Measurements from ENCODE around the gene WNT9A. TPM values are rescaled to one million over a fixed set of nuclear protein-coding genes. Genes with fewer than 3 reads are reported as not detected.

Gene WNT9A
- total and polyA plus RNA-seq, 12 donors = 0.39 to 27.9 (median 3.8) TPM

GRCh38 chr1:227958617-227959324 is 11.0 kb upstream of the WNT9A start:
- Histone ChIP-seq H3K27ac (no peak overlapping the region), H3K4me3 (no peak overlapping the region), H3K36me3 (no peaks in the 10 kb centered on the region), H3K4me1 (no peaks in the 10 kb centered on the region), H3K9me3 (peaks cover 0 to 21% (median 0%) of the 10 kb centered on the region in 11 donors), H3K27me3 (peaks cover 6 to 38% (median 30%) of the 10 kb centered on the region in 7 donors)
- TF ChIP-seq, protein P1, sequence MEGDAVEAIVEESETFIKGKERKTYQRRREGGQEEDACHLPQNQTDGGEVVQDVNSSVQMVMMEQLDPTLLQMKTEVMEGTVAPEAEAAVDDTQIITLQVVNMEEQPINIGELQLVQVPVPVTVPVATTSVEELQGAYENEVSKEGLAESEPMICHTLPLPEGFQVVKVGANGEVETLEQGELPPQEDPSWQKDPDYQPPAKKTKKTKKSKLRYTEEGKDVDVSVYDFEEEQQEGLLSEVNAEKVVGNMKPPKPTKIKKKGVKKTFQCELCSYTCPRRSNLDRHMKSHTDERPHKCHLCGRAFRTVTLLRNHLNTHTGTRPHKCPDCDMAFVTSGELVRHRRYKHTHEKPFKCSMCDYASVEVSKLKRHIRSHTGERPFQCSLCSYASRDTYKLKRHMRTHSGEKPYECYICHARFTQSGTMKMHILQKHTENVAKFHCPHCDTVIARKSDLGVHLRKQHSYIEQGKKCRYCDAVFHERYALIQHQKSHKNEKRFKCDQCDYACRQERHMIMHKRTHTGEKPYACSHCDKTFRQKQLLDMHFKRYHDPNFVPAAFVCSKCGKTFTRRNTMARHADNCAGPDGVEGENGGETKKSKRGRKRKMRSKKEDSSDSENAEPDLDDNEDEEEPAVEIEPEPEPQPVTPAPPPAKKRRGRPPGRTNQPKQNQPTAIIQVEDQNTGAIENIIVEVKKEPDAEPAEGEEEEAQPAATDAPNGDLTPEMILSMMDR (IDR thresholded peaks at IDR 0.05) = no peak
- intact Hi-C loops (cut with DNase I) = no loop called here
- ATAC-seq (no peak), DNase-seq (no peak)
- WGBS, 2 donors = 65 to 66% methylated on average over 2 of the region's 2 CpGs

DNA sequence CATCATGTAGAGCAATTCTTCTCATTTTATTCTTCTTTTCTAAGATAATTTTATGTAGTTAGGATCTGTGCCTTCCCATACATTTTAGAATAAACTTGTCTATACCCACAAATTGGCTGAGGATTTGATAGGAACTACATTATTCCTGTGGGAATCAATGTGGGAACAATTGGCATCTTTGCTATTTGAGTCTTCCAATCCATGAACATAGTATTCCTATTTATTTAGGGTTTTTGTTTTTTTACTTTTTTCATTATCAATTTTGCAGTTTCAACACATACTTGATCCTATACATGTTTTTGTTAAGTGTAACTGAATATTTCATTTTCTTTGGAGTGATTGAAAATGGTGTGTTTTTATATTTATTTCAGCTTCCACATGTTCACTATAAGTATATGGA is 8.1 kb upstream of the WNT9A start:
- peaks cover 6 to 40% (median 30%) of the 10 kb centered on the region in 7 donors for H3K27me3 ChIP-seq
- no peaks in the 10 kb centered on the region for H3K36me3 ChIP-seq
- peaks cover 0 to 4% (median 0%) of the 10 kb centered on the region in 9 donors for H3K4me1 ChIP-seq
- intact Hi-C loops (cut with DNase I) = no loop called here
- H3K9me3 ChIP-seq = peaks cover 0 to 21% (median 0%) of the 10 kb centered on the region in 11 donors
- ATAC-seq = no peak
- H3K27ac ChIP-seq = no peak overlapping the region
- H3K4me3 ChIP-seq = no peak overlapping the region
- TF ChIP-seq, protein P1 (IDR thresholded peaks at IDR 0.05) = no peak
- no peak for DNase-seq

DNA sequence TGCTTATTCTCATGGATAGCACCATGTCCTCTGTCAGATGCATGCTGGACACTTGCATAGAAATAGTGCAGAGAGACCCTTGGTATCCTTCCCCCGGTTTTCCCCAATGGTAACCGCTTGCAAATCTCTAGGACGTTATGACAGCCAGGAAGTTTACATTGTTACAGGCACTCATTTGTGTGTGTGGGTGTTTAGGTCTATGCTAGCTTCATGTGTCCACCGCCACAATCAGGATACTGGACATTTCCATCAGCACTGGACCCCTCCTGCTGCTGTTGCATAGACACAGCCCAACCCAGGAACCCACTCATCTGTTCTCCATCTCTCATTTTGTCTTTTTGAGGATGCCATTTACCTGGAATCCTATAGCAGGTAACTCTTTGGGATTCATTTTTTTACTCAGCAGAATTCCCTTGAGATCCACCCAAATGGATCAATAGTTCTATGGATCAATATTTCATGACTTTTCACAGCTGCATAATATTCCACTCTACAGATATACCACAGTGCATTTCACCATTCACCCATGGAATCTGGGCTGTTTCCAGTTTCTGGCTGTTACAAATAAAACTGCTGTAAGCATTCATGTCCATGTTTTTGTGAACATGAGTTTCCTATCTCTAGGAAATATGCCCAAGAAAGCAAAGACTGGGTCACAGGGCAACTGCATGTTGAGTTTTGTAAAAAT is 6.6 kb upstream of the WNT9A start:
- Histone ChIP-seq H3K27me3 (peaks cover 6 to 42% (median 26%) of the 10 kb centered on the region in 7 donors), H3K36me3 (no peaks in the 10 kb centered on the region), H3K4me3 (no peak overlapping the region), H3K4me1 (peaks cover 0 to 4% (median 0%) of the 10 kb centered on the region in 9 donors), H3K27ac (no peak overlapping the region), H3K9me3 (peaks cover 0 to 21% (median 0%) of the 10 kb centered on the region in 11 donors)
- DNase-seq (no peak), ATAC-seq (no peak)
- TF ChIP-seq, protein P1 (IDR thresholded peaks at IDR 0.05) = no peak
- intact Hi-C loops (cut with DNase I) = loop anchor here in 1 of 10 donors (5.0 kb wide), 1 partner anchor 472 kb away; no protein-coding TSS in a partner anchor
- 23 to 25% methylated on average over 4 of the region's 4 CpGs for WGBS, 2 donors

- Histone ChIP-seq H3K36me3 (no peaks in the 10 kb centered on the region), H3K4me1 (peaks cover 0 to 17% (median 9%) of the 10 kb centered on the region in 9 donors), H3K9me3 (peaks cover 0 to 21% (median 0%) of the 10 kb centered on the region in 11 donors), H3K27ac (no peak overlapping the region), H3K4me3 (no peak overlapping the region), H3K27me3 (peaks cover 0 to 55% (median 19%) of the 10 kb centered on the region in 7 donors)
- intact Hi-C loops (cut with DNase I) = loop anchor here in 1 of 10 donors (5.0 kb wide), 1 partner anchor 471 kb away; no protein-coding TSS in a partner anchor
- WGBS, 2 donors = 82 to 83% methylated on average over 3 of the region's 3 CpGs
- DNase-seq (no peak), ATAC-seq (no peak)
- TF ChIP-seq, protein P1 (IDR thresholded peaks at IDR 0.05) = no peak
Measured at GRCh38 chr1:227953022-227953412, 5.3 kb upstream of the WNT9A start.
